GM12875 (cell line): ENCODE results near the gene HDAC4.

ENCODE experiments used
- H3K4me3 ChIP-seq: one replicate; pipeline ENCODE4 v1.5.1; 2011; ENCODE audit warnings: low read depth, low read length, control low read depth
- CTCF ChIP-seq: IDR thresholded peaks from 2 replicates; pipeline ENCODE4 v1.5.1; 2011; ENCODE audit warnings: low read depth, mild to moderate bottlenecking, control low read depth, inconsistent platforms, low read length, moderate library complexity, borderline replicate concordance; ENCODE audit not compliant: insufficient read depth

The HDAC4 gene

GRCh38 chr2:239012936-239013677, 387.7 kb downstream of the HDAC4 start:
- TF ChIP-seq CTCF: no peak
- no peak overlapping the region for H3K4me3 ChIP-seq

DNA sequence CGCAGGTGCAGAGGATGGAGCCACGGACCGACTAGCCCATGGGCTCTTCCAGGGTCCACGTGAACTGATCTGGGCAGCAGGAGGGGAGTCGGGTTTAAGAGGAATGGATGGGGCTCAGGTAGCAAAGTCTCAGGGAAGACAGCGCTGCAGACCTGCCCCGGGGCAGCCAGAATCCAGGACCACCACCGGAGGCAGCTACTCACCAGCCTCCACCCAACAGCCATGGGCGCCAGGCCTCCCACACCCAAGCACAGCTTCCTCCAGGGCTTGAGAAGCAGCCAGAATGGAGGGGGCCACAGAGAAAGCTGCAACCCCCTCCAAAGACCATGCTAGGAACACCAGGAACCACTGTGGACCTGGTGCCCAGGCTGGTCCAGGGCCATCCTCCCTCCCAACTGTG, 388.6 kb downstream of the HDAC4 start:
- TF ChIP-seq CTCF: no peak
- no peak overlapping the region for H3K4me3 ChIP-seq

DNA sequence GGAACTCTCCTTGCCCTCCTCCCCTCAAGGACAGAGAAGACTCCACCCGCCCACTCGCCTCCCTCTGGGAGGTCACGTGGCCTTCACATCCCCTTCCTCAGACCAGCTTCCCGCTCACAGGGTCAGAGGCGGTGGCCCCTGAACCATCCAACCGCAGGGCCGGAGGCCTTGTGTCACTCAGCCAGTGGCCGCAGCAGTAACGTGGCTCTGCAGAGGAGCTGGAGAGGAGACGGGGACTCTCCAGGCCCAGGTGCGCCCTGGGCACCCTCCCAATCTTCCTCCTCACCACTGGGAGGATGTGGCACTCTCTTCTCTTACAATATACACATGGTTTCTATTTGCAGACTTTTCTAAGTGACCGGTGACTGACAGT, 391.2 kb downstream of the HDAC4 start:
- no peak overlapping the region for H3K4me3 ChIP-seq

DNA sequence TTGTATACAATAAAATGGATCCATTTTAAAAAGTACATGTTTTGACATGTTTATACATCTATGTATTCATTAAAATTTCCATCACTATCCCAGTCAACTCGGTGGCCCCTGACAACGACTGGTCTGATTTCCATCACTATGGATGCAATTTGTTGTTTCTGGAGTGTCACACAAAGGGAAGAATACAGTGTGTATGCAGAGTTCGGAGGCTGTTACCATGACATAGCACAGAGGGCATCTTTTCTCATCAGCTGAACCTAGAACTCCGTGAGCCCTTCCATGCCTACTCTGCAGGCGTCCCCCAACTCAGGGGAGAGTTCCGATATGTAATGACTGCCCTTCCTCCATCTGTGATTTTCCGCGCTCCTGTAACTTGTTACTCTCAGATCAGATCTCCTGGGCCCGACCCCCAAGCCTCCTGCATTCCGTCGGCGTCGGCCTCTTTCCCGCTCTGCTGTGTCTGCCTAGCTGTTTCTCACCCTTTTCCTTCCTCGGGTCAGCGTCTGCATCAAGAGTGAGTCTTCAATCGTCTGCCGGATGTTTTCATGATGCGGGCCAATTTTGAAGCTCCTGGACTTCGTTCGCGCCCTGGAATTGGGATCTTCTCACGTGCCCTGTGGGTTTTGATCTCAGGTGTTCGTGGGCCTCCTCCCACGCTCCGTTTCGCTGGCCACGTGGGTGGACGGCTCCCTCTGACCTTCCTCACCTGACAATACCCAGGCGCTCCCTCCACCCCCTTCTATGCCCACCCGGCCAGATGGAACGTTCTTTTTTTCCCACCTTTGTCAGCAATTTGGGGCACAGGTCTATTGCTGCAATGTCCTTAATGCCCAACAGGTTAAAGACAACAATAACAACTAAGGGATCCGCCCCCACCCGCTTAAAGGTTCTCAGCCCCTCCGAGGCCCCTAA, 391.9 kb downstream of the HDAC4 start:
- TF ChIP-seq CTCF: no peak
- H3K4me3 ChIP-seq: no peak overlapping the region

More for the DNA sequence above, 391.2 kb downstream of the HDAC4 start:
- no peak for TF ChIP-seq CTCF

- no peak for TF ChIP-seq CTCF
- H3K4me3 ChIP-seq: no peak overlapping the region
These were observed 392.8 kb downstream of the HDAC4 start for GRCh38 chr2:239008004-239008403.

DNA sequence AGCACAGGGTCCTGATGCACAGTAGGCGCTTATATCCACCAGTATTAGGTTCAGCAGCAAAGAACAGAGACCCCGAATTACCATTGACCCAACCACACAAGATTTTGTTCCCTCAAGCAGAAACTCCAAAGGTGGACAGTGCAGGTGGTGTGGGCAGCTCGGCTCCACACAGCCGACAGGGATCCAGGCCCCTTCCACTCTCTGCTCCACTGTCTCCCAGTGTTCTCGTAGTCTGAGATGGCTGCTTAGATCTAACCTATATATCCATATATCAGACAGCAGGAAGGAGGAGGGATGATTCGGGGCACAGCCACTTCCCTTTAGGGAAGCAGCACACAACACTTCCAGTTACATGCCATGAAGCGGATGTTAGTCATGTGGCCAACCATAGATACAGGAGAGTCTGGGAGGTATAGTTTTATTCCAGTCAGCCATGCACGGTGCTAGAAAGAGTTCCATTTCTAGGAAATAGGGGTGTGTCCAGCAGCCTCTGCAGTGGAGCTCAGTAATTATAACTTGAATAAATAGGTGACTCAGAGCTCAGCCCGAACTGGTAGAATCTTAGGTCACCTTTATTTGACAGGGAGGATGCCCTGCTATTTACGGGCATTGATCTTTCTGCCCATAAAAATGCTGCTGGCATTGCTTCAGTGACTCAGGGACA, 394.1 kb downstream of the HDAC4 start:
- H3K4me3 ChIP-seq: no peak overlapping the region

More for the DNA sequence above, 394.1 kb downstream of the HDAC4 start:
- no peak for TF ChIP-seq CTCF
